Measurements from ENCODE around the gene C7orf25.

Gene C7orf25

GRCh38 chr7:42950417-42950816, 38.5 kb upstream of the C7orf25 start:
- no peak for TF ChIP-seq CTCF (IDR thresholded peaks at IDR 0.05; ENCODE audit: extremely low read depth, missing control alignments)
- DNase-seq (ENCODE audit: low spot score), result no peak

DNA sequence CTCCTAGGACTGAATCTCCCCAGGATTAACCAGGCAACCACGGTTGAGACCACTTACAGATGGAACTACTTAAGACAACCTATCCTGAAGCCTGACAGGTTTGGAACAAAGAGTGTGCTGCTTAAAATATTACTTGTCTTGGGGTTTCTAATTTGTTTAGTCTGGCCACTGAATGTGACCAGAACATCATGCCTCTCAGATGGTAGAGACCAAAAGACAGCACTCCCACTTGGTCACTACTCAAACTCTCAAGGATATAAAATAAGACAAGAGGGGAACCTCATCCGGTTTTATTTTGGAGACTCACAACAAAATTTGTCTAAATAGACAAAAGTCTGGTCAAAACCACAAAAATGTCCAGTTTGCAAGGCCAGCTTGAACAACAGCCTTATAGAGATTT, 35.7 kb upstream of the C7orf25 start:
- DNase-seq (ENCODE audit: low spot score), result no peak
- TF ChIP-seq CTCF (IDR thresholded peaks at IDR 0.05; ENCODE audit: extremely low read depth, missing control alignments), result no peak

DNA sequence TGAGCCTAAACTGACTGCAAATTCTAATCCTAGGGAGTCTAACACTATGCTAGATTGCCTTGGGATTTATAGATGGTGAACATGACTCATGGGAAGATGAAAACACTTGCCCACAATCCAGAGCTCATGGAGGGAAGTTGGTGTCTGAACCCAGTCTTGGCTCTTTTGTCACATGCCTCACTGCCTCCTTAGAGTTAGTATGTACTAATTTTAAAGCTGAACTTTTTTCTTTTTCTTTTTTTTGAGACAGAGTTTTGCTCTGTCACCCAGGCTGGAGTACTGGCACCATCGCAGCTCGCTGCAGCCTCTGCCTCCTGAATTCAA, 34.7 kb upstream of the C7orf25 start:
- no peak for TF ChIP-seq CTCF (IDR thresholded peaks at IDR 0.05; ENCODE audit: extremely low read depth, missing control alignments)
- no peak for DNase-seq (ENCODE audit: low spot score)

- no peak for TF ChIP-seq CTCF (IDR thresholded peaks at IDR 0.05; ENCODE audit: extremely low read depth, missing control alignments)
- DNase-seq (ENCODE audit: low spot score), result no peak
Observed at GRCh38 chr7:42945821-42946626, 34.2 kb upstream of the C7orf25 start.

DNA sequence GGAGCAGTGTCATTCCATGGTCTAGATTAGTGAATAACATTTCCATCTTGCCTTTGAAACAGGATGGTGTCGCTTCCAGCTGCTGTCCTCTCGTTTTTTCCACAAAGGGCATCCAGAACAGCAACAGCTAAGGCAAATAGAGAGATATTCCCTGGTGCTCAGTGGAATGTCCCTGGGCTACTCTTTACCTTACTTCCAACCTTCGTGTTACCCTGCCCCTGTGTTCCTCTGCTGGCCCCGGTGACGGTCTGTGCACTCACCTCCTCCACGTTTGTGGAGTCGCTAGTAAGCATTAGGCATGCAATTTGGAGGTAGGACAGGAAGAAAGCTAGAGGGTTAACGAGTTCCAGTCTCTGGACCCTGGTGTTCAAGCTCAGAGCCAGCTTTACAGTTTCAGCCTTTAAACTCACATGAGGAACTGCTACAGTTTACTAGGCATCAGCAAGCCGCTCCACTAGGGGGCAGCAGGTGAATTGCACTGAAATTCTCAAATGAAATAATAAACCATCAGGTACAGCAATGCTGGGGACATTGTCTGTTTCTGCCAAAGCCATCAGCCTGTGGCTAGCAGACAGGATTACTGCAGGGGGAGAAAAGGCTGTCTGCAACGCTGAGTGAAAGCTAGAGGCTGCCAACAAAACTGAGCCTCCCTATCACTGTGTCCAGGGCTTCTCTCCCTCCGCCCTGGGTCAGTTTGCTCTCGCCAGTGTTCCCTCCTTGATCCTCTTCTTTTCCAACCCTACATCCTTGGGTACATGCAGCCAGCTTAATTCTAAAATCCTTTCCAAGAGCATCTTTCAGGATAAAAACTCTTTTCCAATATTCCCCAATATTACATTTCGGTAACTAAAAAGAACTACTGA, 29.3 kb upstream of the C7orf25 start:
- TF ChIP-seq CTCF (IDR thresholded peaks at IDR 0.05; ENCODE audit: extremely low read depth, missing control alignments), result peak; percentile 90
- peak; percentile 59 for DNase-seq (ENCODE audit: low spot score)

DNA sequence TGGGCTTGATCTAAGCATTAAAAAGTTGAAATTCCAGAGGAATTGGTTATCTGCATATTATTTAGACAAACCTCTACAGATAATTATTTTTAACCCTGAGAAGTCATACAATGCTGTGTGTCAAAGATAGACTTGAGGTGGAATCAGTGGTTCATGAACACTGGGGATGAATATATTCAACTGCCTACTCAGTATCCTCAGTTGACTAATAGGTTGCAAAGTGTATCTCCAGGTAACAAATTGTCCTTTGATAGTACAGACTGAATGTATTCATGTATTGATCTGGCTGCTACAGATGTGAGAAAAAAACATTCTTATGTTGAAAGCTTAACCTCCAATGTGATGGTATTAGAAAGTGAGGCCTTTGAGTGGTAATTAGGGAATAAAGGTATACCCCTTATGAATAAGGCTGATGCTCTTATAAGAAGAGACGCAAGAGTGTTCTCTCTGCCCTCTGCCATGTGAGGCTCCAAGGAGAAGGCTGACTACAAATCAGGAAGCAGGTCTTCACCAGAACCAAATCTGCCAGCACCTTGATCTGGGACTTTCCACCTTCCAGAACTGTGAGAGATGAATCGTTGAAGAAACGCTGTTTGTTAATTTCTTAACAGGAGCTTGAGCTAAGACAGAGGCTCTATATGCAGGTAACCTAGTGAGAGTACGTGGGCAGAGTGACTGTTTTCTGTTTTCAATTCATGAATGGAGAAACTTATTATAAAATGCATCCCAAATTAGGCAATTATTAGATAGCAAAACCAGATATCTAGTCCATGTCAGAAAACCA, 27.8 kb upstream of the C7orf25 start:
- DNase-seq (ENCODE audit: low spot score), result no peak
- TF ChIP-seq CTCF (IDR thresholded peaks at IDR 0.05; ENCODE audit: extremely low read depth, missing control alignments), result no peak
